GM12864 (cell line): ENCODE results near the gene SSX4.
"Not testable (repeated sequence)": the region's sequence is repeated elsewhere in the genome, so short reads cannot be mapped to it uniquely, and the experiment has no call there.

Experiments
- DNase-seq: peaks from one replicate; pipeline ENCODE4 v3.0.0-alpha.2; 2011; ENCODE audit warnings: low read depth
- H3K4me3 ChIP-seq: 2 replicates; pipeline ENCODE4 v1.5.1; 2011; ENCODE audit warnings: mild to moderate bottlenecking, low read depth, low read length, control low read depth
- TF ChIP-seq, protein P1 (sequence below): IDR thresholded peaks from 2 replicates; pipeline ENCODE4 v1.5.1; 2011; ENCODE audit warnings: low read depth, mild to moderate bottlenecking, moderate library complexity, low read length, control low read depth, inconsistent platforms; ENCODE audit errors: missing control alignments

The SSX4 gene, protein sequence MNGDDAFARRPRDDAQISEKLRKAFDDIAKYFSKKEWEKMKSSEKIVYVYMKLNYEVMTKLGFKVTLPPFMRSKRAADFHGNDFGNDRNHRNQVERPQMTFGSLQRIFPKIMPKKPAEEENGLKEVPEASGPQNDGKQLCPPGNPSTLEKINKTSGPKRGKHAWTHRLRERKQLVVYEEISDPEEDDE

DNA sequence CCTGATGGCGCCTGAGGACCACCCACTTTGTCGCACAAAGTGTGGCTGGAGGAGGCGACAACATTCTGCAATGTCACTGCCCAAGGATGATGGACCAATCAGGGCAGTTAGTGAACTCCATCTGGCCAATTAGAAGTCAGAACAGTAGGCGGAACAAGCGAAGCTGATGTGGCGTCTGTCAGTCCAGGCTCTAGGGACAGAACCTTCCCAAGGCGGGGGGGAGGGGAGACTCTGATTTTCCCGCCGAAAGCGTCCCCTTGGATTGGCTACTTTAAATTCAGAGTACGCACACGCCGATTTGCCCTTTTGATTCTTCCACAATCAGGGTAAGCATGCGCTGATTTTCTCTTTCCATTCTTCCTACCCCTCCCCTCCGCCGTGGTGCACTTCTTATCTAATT lies at the start of gene SSX4:
Gene SSX4, plus strand, starts transcription at position 301 of the 400 bp plus-strand sequence. CDS start 515 bp downstream, outside the sequence.
- not testable (repeated sequence) for H3K4me3 ChIP-seq, DNase-seq

DNA sequence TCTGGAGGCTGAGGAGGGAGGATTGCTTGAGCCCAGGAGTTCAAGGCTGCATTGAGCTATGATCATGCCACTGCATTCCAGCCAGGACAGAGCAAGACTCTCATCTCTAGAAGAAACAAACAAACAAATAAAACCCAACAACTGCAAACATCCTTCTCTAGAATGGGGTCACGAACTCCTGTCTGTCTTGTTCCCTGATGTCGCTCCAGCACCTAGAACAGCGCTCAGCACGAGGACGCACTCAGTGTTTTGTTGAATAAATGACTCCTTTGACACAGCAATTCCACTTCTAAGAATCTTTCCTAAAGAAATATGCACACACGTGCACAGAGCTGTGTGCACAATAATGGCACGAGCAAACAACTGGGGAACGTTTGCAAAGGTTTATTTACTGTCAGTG lies 37.3 kb upstream of the SSX4 start:
- DNase-seq, H3K4me3 ChIP-seq: not testable (repeated sequence)

DNA sequence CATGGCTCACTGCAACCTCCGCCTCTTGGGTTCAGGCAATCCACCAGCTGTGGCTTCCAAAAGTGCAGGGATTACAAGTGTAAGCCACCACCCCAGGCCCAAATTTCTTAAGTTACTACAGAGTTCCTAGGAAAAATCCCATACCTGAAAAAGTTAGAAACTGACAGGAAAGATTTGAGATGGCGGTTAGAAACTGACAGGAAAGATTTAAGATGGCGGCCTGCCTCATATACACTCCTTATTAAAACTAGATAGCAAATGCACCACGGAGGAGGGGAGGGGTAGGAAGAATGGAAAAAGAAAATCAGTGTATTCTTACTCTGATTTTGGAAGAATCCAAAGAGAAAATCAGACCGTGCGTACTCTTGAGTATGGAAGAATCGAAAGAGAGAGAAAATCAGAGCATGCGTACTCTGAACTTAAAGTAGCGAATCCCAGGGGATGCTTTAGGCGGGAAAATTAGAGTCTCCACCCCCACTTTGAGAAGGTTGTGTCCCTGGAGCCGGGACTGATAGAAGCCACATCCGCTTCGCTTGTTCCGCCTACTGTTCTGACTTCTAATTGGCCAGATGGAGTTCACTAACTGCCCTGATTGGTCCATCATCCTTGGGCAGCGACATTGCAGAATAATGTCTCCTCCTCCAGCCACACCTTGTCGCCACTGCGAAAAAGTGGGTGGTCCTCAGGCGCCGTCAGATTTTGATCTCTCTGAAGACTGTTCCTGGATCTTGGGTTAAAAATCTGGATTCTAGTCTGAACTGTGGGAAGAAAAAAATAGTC lies 26.8 kb upstream of the SSX4 start, which contains the start of gene SSX3:
Gene SSX3, minus strand, starts transcription at position 389 of the 780 bp plus-strand sequence. CDS start 1,454 bp downstream, outside the sequence.
- DNase-seq, result not testable (repeated sequence)

DNA sequence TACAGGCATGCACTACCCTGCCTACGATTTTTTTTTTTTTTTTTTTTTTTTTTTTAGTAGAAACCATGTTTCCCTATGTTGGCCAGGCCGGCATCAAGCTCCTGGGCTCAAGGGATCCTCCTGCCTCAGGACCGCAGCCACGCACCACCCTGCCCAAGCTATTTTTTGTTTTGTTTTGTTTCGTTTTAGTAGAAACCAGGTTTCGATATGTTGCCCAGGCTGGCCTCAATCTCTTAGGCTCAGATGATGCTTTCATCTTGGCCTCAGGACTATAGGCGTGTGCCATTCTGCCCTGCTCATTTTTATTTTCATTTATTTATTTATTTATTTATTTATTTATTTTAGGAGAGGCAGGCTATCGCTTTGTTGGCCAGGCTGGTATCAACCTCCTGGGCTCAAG lies 25.7 kb upstream of the SSX4 start:
- no peak overlapping the region for H3K4me3 ChIP-seq
- TF ChIP-seq, protein P1, sequence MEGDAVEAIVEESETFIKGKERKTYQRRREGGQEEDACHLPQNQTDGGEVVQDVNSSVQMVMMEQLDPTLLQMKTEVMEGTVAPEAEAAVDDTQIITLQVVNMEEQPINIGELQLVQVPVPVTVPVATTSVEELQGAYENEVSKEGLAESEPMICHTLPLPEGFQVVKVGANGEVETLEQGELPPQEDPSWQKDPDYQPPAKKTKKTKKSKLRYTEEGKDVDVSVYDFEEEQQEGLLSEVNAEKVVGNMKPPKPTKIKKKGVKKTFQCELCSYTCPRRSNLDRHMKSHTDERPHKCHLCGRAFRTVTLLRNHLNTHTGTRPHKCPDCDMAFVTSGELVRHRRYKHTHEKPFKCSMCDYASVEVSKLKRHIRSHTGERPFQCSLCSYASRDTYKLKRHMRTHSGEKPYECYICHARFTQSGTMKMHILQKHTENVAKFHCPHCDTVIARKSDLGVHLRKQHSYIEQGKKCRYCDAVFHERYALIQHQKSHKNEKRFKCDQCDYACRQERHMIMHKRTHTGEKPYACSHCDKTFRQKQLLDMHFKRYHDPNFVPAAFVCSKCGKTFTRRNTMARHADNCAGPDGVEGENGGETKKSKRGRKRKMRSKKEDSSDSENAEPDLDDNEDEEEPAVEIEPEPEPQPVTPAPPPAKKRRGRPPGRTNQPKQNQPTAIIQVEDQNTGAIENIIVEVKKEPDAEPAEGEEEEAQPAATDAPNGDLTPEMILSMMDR, result no peak
- DNase-seq, result no peak

More for the DNA sequence above, 26.8 kb upstream of the SSX4 start, which contains the start of gene SSX3:
- H3K4me3 ChIP-seq, result not testable (repeated sequence)

DNA sequence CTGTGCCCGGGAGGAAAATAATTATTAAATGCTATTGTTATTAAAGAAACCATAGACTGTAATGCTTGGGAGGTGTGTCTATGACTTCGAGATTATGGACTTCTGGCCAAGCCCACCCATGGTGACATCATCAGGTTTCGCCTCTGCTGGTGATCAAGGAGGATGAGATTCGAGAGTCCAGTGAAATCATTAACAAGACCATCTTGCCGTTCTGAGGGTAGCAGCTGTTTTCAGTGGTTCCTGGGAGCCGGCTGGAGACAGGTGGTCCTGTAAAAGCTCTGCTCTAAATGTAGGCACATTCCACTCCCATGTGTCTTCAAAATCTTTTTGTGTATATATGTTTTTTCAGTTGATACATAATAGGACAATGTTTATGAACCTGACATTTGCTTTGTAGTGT lies 24.1 kb upstream of the SSX4 start:
- DNase-seq, H3K4me3 ChIP-seq: not testable (repeated sequence)

DNA sequence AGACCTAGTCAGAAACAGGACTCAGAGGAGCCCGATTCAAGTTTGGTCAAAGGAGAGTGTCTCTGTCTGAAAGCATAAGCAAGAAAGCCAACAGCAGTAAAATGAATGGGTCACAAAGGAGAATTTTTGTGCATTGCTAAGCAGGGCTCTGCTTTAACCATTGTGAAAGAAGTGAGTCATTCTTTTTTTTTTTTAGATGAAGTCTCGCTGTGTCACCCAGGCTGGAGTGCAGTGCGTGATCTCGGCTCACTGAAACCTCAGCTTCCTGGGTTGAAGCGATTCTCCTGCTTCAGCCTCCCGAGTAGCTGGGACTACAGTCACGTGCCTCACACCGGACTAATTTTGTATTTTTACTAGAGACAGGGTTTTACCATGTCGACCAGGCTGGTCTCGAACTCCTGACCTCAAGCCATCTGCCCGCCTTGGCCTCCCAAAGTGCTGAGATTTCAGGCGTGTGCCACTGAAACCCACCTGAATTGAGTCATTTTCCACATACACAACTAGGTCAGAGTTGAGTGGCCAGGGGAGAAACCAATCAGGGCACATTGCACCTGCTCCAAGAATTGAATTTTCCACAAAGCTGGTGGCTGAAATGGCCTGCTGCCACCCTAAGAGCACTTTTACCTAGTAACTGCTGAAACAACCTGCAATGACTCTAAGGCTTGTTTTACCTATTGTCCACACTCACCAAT lies 15.5 kb upstream of the SSX4 start:
- DNase-seq, H3K4me3 ChIP-seq: not testable (repeated sequence)

DNA sequence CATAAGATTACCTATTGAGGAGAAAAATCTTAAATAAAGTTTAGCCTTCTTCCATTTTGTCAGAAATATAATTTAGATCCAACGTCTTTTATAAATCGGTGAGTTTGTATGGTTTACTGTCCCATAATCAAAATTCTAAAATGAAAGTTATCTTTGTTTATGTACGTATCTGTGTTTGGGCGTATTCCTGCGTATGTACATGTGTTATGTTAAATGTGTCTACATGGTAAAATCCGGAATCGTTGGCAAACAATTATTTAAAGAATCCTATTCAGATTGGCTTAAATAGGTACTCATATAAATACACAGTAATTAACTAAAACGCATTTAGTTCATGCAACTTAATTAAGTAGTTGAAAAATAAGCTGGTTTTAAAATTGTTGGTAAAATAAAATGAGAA lies 12.9 kb upstream of the SSX4 start:
- DNase-seq, H3K4me3 ChIP-seq: not testable (repeated sequence)

DNA sequence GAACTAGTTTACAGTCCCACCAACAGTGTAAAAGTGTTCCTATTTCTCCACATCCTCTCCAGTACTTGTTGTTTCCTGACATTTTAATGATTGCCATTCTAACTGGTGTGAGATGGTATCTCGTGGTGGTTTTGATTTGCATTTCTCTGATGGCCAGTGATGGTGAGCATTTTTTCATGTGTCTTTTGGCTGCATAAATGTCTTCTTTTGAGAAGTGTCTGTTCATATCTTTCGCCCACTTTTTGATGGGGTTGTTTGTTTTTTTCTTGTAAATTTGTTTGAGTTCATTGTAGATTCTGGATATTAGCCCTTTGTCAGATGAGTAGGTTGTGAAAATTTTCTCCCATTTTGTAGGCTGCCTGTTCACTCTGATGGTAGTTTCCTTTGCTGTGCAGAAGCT lies 13.6 kb downstream of the SSX4 start:
- DNase-seq, H3K4me3 ChIP-seq: not testable (repeated sequence)

DNA sequence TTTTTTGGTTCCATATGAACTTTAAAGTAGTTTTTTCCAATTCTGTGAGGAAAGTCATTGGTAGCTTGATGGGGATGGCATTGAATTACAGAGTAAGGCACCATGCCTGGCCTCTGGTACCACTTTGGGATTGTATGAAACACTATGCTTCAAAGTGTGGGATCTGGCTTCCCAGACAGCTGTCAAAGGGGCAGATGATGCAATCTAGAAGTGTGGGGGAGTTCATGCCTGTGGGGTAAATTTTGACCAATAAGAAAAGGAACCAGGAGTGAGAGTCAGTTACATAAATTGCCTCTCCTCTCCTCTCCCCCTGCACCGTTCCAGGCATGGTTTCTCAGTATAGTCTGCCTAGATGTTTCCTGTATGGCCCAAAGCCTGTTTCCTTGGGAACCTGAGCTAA lies 14.5 kb downstream of the SSX4 start:
- not testable (repeated sequence) for DNase-seq

DNA sequence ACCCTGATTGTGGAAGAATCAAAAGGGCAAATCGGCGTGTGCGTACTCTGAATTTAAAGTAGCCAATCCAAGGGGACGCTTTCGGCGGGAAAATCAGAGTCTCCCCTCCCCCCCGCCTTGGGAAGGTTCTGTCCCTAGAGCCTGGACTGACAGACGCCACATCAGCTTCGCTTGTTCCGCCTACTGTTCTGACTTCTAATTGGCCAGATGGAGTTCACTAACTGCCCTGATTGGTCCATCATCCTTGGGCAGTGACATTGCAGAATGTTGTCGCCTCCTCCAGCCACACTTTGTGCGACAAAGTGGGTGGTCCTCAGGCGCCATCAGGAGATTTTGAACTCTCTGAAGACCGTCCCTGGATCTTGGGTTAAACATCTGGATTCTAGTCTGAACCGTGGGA lies 28.5 kb downstream of the SSX4 start, which contains the start of gene SSX4B:
Gene SSX4B, minus strand, starts transcription at position 101 of the 400 bp plus-strand sequence. CDS start 588 bp downstream, outside the sequence.
- DNase-seq, result not testable (repeated sequence)

More for the DNA sequence above, 14.5 kb downstream of the SSX4 start:
- not testable (repeated sequence) for H3K4me3 ChIP-seq

DNA sequence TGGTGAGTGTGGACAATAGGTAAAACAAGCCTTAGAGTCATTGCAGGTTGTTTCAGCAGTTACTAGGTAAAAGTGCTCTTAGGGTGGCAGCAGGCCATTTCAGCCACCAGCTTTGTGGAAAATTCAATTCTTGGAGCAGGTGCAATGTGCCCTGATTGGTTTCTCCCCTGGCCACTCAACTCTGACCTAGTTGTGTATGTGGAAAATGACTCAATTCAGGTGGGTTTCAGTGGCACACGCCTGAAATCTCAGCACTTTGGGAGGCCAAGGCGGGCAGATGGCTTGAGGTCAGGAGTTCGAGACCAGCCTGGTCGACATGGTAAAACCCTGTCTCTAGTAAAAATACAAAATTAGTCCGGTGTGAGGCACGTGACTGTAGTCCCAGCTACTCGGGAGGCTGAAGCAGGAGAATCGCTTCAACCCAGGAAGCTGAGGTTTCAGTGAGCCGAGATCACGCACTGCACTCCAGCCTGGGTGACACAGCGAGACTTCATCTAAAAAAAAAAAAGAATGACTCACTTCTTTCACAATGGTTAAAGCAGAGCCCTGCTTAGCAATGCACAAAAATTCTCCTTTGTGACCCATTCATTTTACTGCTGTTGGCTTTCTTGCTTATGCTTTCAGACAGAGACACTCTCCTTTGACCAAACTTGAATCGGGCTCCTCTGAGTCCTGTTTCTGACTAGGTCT lies 43.8 kb downstream of the SSX4 start:
- not testable (repeated sequence) for DNase-seq, H3K4me3 ChIP-seq

More for the DNA sequence above, 28.5 kb downstream of the SSX4 start, which contains the start of gene SSX4B:
- not testable (repeated sequence) for H3K4me3 ChIP-seq

DNA sequence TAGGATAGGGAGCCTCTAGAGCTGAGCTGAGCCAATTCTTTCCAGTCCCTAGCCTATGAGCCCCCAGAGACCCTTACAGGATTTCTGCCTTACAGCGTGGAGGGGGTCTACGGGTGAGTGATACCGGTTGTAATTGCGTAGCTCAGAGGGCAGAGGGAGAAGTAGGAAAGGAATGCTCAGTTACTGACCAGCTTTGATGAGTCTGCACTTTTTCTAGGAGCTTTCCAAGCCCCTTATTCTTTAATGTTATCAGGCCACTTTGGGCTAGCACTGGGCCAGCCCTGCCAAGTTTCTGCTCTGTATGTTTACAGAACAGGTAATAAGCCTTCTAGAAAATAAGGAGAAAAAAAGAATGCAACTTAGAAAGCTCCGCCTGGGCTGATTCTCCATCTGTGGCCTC lies 46.3 kb downstream of the SSX4 start:
- not testable (repeated sequence) for H3K4me3 ChIP-seq, DNase-seq

DNA sequence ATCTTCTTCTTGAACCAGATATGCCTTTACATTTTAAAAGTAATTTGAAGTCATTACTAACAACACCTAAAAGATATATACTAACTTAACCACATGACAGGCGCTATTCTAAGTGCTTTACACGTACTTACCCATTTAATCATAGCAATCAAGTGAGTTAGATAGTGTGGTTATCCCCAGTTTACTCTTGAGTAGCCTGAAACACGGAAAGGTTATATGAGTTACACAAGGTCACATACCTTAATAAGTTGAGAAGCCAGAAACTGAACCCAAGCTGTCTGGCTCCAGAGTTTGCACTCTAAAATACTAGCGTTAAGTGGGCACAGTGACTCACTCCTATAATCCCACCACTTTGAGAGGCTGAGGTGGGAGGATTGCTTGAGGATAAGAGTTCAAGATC lies 46.8 kb downstream of the SSX4 start:
- H3K4me3 ChIP-seq, DNase-seq: not testable (repeated sequence)

DNA sequence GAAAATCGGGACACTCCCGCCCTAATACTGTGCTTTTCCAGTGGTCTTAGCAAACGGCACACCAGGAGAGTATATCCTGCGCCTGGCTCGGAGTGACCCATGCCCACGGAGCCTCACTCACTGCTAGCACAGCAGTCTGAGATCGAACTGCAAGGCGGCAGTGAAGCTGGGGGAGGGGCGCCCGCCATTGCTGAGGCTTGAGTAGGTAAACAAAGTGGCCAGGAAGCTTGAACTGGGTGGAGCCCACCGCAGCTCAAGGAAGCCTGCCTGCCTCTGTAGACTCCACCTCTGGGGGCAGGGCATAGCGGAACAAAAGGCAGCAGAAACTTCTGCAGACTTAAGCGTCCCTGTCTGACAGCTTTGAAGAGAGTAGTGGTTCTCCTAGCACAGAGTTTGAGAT lies 50.4 kb downstream of the SSX4 start:
- H3K4me3 ChIP-seq, DNase-seq: not testable (repeated sequence)
